PC-3 (cell line): Measurements from ENCODE around the gene CD40.

Experiments used
- EZH2 ChIP-seq: fragments of 300-600 bp; sonication (generic); IDR thresholded peaks from one replicate; pipeline ENCODE4 v1.6.1; 2017; ENCODE audit warnings: antibody characterized with exemption, mild to moderate bottlenecking, low read length; ENCODE audit not compliant: unreplicated experiment
- EZH2phosphoT487 ChIP-seq: fragments of 300-600 bp; sonication (generic); IDR thresholded peaks from 2 replicates; pipeline ENCODE4 v1.6.1; 2018; ENCODE audit warnings: mild to moderate bottlenecking, antibody characterized with exemption, low read length, borderline replicate concordance
- TF ChIP-seq, protein P1 (sequence below): fragments of 300-600 bp; sonication (generic); conservative IDR thresholded peaks from 2 replicates; pipeline ENCODE4 v1.5.1; 2017; ENCODE audit warnings: antibody characterized with exemption, low read depth, mild to moderate bottlenecking, low read length

DNA sequence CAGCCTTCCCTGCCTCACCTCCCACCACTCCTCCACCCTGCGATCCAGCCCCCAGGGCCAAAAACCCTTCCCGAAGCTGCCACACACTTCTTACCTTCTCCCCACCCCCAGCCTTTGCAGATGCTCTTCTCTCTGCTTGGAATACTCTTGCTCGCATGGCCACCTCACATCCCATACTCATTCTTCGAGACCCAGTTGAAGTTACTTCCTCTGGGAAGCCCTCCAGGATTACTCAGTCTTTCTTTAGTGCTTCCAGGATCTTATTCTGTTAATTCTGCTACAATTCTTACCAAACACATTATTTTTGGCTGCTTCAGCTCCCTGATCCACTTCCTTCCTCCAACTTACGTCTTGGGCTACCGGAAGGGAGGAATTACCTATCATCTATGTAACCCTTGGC lies 54.3 kb downstream of the CD40 start:
- TF ChIP-seq, protein P1, sequence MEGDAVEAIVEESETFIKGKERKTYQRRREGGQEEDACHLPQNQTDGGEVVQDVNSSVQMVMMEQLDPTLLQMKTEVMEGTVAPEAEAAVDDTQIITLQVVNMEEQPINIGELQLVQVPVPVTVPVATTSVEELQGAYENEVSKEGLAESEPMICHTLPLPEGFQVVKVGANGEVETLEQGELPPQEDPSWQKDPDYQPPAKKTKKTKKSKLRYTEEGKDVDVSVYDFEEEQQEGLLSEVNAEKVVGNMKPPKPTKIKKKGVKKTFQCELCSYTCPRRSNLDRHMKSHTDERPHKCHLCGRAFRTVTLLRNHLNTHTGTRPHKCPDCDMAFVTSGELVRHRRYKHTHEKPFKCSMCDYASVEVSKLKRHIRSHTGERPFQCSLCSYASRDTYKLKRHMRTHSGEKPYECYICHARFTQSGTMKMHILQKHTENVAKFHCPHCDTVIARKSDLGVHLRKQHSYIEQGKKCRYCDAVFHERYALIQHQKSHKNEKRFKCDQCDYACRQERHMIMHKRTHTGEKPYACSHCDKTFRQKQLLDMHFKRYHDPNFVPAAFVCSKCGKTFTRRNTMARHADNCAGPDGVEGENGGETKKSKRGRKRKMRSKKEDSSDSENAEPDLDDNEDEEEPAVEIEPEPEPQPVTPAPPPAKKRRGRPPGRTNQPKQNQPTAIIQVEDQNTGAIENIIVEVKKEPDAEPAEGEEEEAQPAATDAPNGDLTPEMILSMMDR = no peak
- TF ChIP-seq EZH2 (no peak), EZH2phosphoT487 (no peak)
